ENCODE results near the gene PARM1.

The PARM1 gene

GRCh38 chr4:74920704-74921103 is 12.2 kb upstream of the PARM1 start:
- no peak overlapping the region for H3K4me3 ChIP-seq (ENCODE audit: low read depth, low read length)
- no peak for TF ChIP-seq CTCF (IDR thresholded peaks at IDR 0.05; ENCODE audit: insufficient read depth, low read length, missing control alignments)
- no peak for DNase-seq (ENCODE audit: low read depth, low spot score)
- POLR2A ChIA-PET: no interaction called here
- CTCF ChIA-PET: no interaction called here

GRCh38 chr4:74921490-74921889 is 11.4 kb upstream of the PARM1 start:
- DNase-seq (ENCODE audit: low read depth, low spot score): no peak
- no peak overlapping the region for H3K4me3 ChIP-seq (ENCODE audit: low read depth, low read length)
- POLR2A ChIA-PET: no interaction called here
- TF ChIP-seq CTCF (IDR thresholded peaks at IDR 0.05; ENCODE audit: insufficient read depth, low read length, missing control alignments): no peak
- CTCF ChIA-PET: no interaction called here

GRCh38 chr4:74926007-74926406 is 6.9 kb upstream of the PARM1 start:
- ChIA-PET POLR2A (no interaction called here), CTCF (no interaction called here)
- no peak for DNase-seq (ENCODE audit: low read depth, low spot score)
- no peak for TF ChIP-seq CTCF (IDR thresholded peaks at IDR 0.05; ENCODE audit: insufficient read depth, low read length, missing control alignments)
- H3K4me3 ChIP-seq (ENCODE audit: low read depth, low read length): no peak overlapping the region

GRCh38 chr4:74930162-74930561 is 2.8 kb upstream of the PARM1 start:
- CTCF ChIA-PET: no interaction called here
- POLR2A ChIA-PET: no interaction called here
- DNase-seq (ENCODE audit: low read depth, low spot score): no peak
- no peak overlapping the region for H3K4me3 ChIP-seq (ENCODE audit: low read depth, low read length)
- TF ChIP-seq CTCF (IDR thresholded peaks at IDR 0.05; ENCODE audit: insufficient read depth, low read length, missing control alignments): no peak

GRCh38 chr4:74931376-74931775 is 1.5 kb upstream of the PARM1 start:
- H3K4me3 ChIP-seq (ENCODE audit: low read depth, low read length): no peak overlapping the region
- ChIA-PET POLR2A (no interaction called here), CTCF (no interaction called here)
- DNase-seq (ENCODE audit: low read depth, low spot score): no peak
- TF ChIP-seq CTCF (IDR thresholded peaks at IDR 0.05; ENCODE audit: insufficient read depth, low read length, missing control alignments): no peak

- H3K4me3 ChIP-seq (ENCODE audit: low read depth, low read length): no peak overlapping the region
- no peak for TF ChIP-seq CTCF (IDR thresholded peaks at IDR 0.05; ENCODE audit: insufficient read depth, low read length, missing control alignments)
- DNase-seq (ENCODE audit: low read depth, low spot score): no peak
- POLR2A ChIA-PET: no interaction called here
- CTCF ChIA-PET: interaction anchor here (1.1 kb wide), 1 partner anchor 539 kb away, joined by 3 read pairs; no protein-coding TSS in a partner anchor
Measured at GRCh38 chr4:74932010-74932409, 906 bp upstream of the PARM1 start.
